Measurements from ENCODE around the gene EXOC2. TPM values are rescaled to one million over a fixed set of nuclear protein-coding genes. Genes with fewer than 3 reads are reported as not detected.

The EXOC2 gene
- total and polyA plus RNA-seq, 2 of the 13 experiments (the other 11 are each of a cell fraction or from before 2014, with no cell fraction given), result 12.6 to 22.9 TPM

DNA sequence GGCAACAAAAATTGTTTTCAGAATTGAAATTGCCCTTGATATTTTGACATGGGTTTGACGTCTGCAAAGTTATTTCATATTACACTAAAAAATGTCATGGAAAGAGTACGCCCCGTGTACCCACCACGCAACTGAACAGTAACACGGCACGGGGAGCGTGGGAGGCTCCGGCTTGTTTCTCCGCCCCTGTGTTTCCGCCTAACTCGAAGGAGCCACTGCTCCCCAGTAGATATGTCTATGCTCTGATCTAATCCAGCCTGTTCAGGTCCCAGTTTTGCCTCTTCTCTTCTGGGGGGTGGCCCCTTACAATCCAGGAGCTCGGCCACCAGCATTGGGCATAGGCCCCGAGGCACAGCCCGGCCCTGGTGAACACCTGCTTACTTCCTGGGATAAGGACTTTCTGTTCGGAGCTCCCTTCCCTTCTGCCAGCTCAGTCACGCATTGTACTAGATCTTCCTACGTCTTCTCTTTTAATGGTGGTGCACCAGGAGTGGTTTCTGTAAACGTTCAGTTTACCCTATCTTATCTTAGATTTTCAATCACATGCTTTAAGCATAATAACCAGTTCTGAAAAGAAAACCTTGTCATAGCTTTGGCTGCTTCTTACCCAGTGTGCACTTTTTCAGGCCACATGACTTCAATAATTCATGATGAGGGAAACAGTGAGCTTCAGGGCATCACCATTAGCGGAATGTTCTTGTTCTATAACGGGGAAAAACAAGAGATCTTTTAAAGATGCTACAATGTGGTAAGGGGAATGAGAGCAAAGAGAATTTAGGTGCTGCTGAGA lies 43.9 kb upstream of the EXOC2 start:
- no peaks in the 10 kb centered on the region for H3K79me2 ChIP-seq (ENCODE audit: insufficient read depth, low read length)
- POLR2A ChIA-PET, result no interaction called here
- H3K4me2 ChIP-seq (ENCODE audit: low read depth, low read length), result no peak overlapping the region
- no peaks in the 10 kb centered on the region for H3K36me3 ChIP-seq (replicated peaks in 1 of 2; ENCODE audit: control insufficient read depth in 1 of 2, insufficient read depth in 2 of 2, low read length in 2 of 2)
- 63% methylated on average over 20 of the region's 20 CpGs for WGBS (ENCODE audit: low lambda C conversion rate)
- no peak for FAIRE-seq
- CTCF ChIA-PET (ENCODE audit: low intra/inter-chr PET ratio, low total read pairs), result no interaction called here
- BruUV-seq (replicated peaks), result no TSS peak
- no peak overlapping the region for H2AFZ ChIP-seq (ENCODE audit: low read length)
- H4K20me1 ChIP-seq (ENCODE audit: insufficient read depth, low read length), result no peaks in the 10 kb centered on the region
- DNase-seq (ENCODE audit: low spot score), result no peak
- H3K27ac ChIP-seq (ENCODE audit: extremely low read length, insufficient read depth, low read length), result no peak overlapping the region
- intact Hi-C loops (cut with micrococcal nuclease; ENCODE audit: unreplicated experiment), result no loop called here
- TF ChIP-seq ZFP36L2 (CRISPR knock-in tag; IDR thresholded peaks at IDR 0.05), result no peak
- TF ChIP-seq ZBTB42 (CRISPR knock-in tag; IDR thresholded peaks at IDR 0.05), result no peak
- TF ChIP-seq, protein P1, sequence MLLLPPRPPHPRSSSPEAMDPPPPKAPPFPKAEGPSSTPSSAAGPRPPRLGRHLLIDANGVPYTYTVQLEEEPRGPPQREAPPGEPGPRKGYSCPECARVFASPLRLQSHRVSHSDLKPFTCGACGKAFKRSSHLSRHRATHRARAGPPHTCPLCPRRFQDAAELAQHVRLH (CRISPR knock-in tag; IDR thresholded peaks at IDR 0.05; ENCODE audit: borderline replicate concordance, low read depth), result no peak
- TF ChIP-seq, protein P2, sequence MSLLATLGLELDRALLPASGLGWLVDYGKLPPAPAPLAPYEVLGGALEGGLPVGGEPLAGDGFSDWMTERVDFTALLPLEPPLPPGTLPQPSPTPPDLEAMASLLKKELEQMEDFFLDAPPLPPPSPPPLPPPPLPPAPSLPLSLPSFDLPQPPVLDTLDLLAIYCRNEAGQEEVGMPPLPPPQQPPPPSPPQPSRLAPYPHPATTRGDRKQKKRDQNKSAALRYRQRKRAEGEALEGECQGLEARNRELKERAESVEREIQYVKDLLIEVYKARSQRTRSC (CRISPR knock-in tag; IDR thresholded peaks at IDR 0.05; ENCODE audit: low read depth), result no peak
- no peak for ATAC-seq
- H3K4me3 ChIP-seq (replicated peaks in 1 of 3; ENCODE audit: insufficient read depth in 1 of 3, low read depth in 2 of 3, low read length in 3 of 3), result no peak overlapping the region
- in situ Hi-C loops (cut with HindIII; ENCODE audit: extremely low pct_ligation_motif_present, low pct_unique_long_range_greater_than_20kb), result no loop called here
- H3K4me1 ChIP-seq (ENCODE audit: insufficient read depth, low read length), result no peaks in the 10 kb centered on the region
- no peak overlapping the region for H3K9ac ChIP-seq (ENCODE audit: insufficient read depth, low read depth, low read length)
- H3K27me3 ChIP-seq (ENCODE audit: control insufficient read depth in 1 of 2, insufficient read depth in 2 of 2, low read length in 2 of 2), result peaks cover 0 to 24% of the 10 kb centered on the region in 2 experiments; a peak in 4 of 5 replicates
- no peaks in the 10 kb centered on the region for H3K9me3 ChIP-seq (ENCODE audit: low read length)

- Histone ChIP-seq H3K4me1 (ENCODE audit: insufficient read depth, low read length) (no peaks in the 10 kb centered on the region), H3K36me3 (replicated peaks in 1 of 2; ENCODE audit: control insufficient read depth in 1 of 2, insufficient read depth in 2 of 2, low read length in 2 of 2) (no peaks in the 10 kb centered on the region), H3K27ac (ENCODE audit: extremely low read length, insufficient read depth, low read length) (no peak overlapping the region), H3K79me2 (ENCODE audit: insufficient read depth, low read length) (no peaks in the 10 kb centered on the region), H3K9me3 (ENCODE audit: low read length) (no peaks in the 10 kb centered on the region), H4K20me1 (ENCODE audit: insufficient read depth, low read length) (no peaks in the 10 kb centered on the region), H2AFZ (ENCODE audit: low read length) (no peak overlapping the region), H3K27me3 (ENCODE audit: control insufficient read depth in 1 of 2, insufficient read depth in 2 of 2, low read length in 2 of 2) (peaks cover 5 to 55% of the 10 kb centered on the region in 2 experiments; a peak in 4 of 5 replicates), H3K4me2 (ENCODE audit: low read depth, low read length) (no peak overlapping the region), H3K4me3 (replicated peaks in 1 of 3; ENCODE audit: insufficient read depth in 1 of 3, low read depth in 2 of 3, low read length in 3 of 3) (no peak overlapping the region), H3K9ac (ENCODE audit: insufficient read depth, low read depth, low read length) (no peak overlapping the region)
- 20% methylated on average over 14 of the region's 14 CpGs for WGBS (ENCODE audit: low lambda C conversion rate)
- ChIA-PET POLR2A (no interaction called here), CTCF (ENCODE audit: low intra/inter-chr PET ratio, low total read pairs) (no interaction called here)
- TF ChIP-seq XBP1 (CRISPR knock-in tag; IDR thresholded peaks at IDR 0.05), result no peak
- TF ChIP-seq HOXA9 (CRISPR knock-in tag; IDR thresholded peaks at IDR 0.05; ENCODE audit: borderline replicate concordance), result no peak
- TF ChIP-seq ZNF24 (IDR thresholded peaks at IDR 0.05), result no peak
- no peak for TF ChIP-seq MEIS1 (CRISPR knock-in tag; IDR thresholded peaks at IDR 0.05; ENCODE audit: borderline replicate concordance)
- no peak for TF ChIP-seq ZSCAN21 (CRISPR knock-in tag; IDR thresholded peaks at IDR 0.05; ENCODE audit: borderline replicate concordance)
- no peak for TF ChIP-seq ZNF431 (CRISPR knock-in tag; IDR thresholded peaks at IDR 0.05; ENCODE audit: borderline replicate concordance, low read depth)
- no peak for TF ChIP-seq BRD4 (CRISPR knock-in tag; IDR thresholded peaks at IDR 0.05)
- no peak for TF ChIP-seq MTF2 (CRISPR knock-in tag; IDR thresholded peaks at IDR 0.05; ENCODE audit: borderline replicate concordance)
- TF ChIP-seq FOXK2 (IDR thresholded peaks at IDR 0.05), result no peak
- no peak for TF ChIP-seq KLF13 (CRISPR knock-in tag; IDR thresholded peaks at IDR 0.05)
- FAIRE-seq (no peak), DNase-seq (ENCODE audit: low spot score) (no peak), ATAC-seq (no peak)
- intact Hi-C loops (cut with micrococcal nuclease; ENCODE audit: unreplicated experiment), result no loop called here
- no TSS peak for BruUV-seq (replicated peaks)
- in situ Hi-C loops (cut with HindIII; ENCODE audit: extremely low pct_ligation_motif_present, low pct_unique_long_range_greater_than_20kb), result no loop called here
Observed at GRCh38 chr6:733431-734219, 40.7 kb upstream of the EXOC2 start.

Data from HepG2 (cell line).